GM23338 (cell line): Measurements from ENCODE around the gene CYB5D1.

ENCODE experiments used
- CREB1 ChIP-seq: fragments of 250-450 bp; sonication (Bioruptor Pico); IDR thresholded peaks from 2 replicates; pipeline ENCODE4 v1.5.0; 2020; ENCODE audit warnings: low read depth, mild to moderate bottlenecking, moderate library complexity
- CTCF ChIP-seq, 2 experiments: fragments of 200-600 bp in 1 of 2; sonication (generic) in 1 of 2; conservative IDR thresholded peaks; 2 replicates each; pipeline versions ENCODE4 v1.5.1 to v1.6.1; 2016 to 2017; ENCODE audit warnings: antibody characterized with exemption in 2 of 2, low read depth in 2 of 2, mild to moderate bottlenecking in 2 of 2, moderate library complexity in 1 of 2
- ETS1 ChIP-seq: IDR thresholded peaks from 2 replicates; pipeline ENCODE4 v1.6.1; 2016; ENCODE audit warnings: antibody characterized with exemption
- EZH2 ChIP-seq: fragments of 200-600 bp; sonication (generic); IDR thresholded peaks from one replicate; pipeline ENCODE4 v1.8.0; 2017; ENCODE audit warnings: antibody characterized with exemption, mild to moderate bottlenecking, low read depth; ENCODE audit not compliant: unreplicated experiment
- EZH2phosphoT487 ChIP-seq: fragments of 200-600 bp; sonication (generic); IDR thresholded peaks from one replicate; pipeline ENCODE4 v1.8.1; 2018; ENCODE audit warnings: antibody characterized with exemption; ENCODE audit not compliant: unreplicated experiment
- JUNB ChIP-seq: IDR thresholded peaks from one replicate; pipeline ENCODE4 v1.6.1; 2016; ENCODE audit warnings: antibody characterized with exemption; ENCODE audit not compliant: unreplicated experiment
- NANOG ChIP-seq: IDR thresholded peaks from 2 replicates; pipeline ENCODE4 v1.6.1; 2016; ENCODE audit warnings: antibody characterized with exemption, borderline replicate concordance
- POLR2AphosphoS5 ChIP-seq: IDR thresholded peaks from 2 replicates; pipeline ENCODE4 v1.6.1; 2016; ENCODE audit warnings: antibody characterized with exemption, low read depth
- REST ChIP-seq: IDR thresholded peaks from one replicate; pipeline ENCODE4 v1.6.1; 2018; ENCODE audit warnings: antibody characterized with exemption; ENCODE audit not compliant: unreplicated experiment
- ZNF114 ChIP-seq: fragments of 250-450 bp; sonication (Bioruptor Pico); IDR thresholded peaks from 2 replicates; pipeline ENCODE4 v1.5.0; 2020; ENCODE audit warnings: mild to moderate bottlenecking, moderate library complexity
- ZNF331 ChIP-seq: fragments of 250-450 bp; sonication (Bioruptor Pico); IDR thresholded peaks from 2 replicates; pipeline ENCODE4 v1.5.0; 2020; ENCODE audit warnings: low read depth, mild to moderate bottlenecking, moderate library complexity

GRCh38 chr17:7818746-7819645 is 38.8 kb upstream of the CYB5D1 start:
- no peak for TF ChIP-seq CTCF (conservative IDR thresholded peaks at IDR 0.05; ENCODE audit: low read depth in 2 of 2)
- TF ChIP-seq POLR2AphosphoS5, result no peak
- no peak for TF ChIP-seq EZH2
- TF ChIP-seq JUNB, result no peak
- no peak for TF ChIP-seq ZNF331 (CRISPR knock-in tag)
- no peak for TF ChIP-seq EZH2phosphoT487
- TF ChIP-seq REST, result no peak
- TF ChIP-seq ZNF114 (CRISPR knock-in tag), result no peak
- TF ChIP-seq ETS1, result no peak
- TF ChIP-seq CREB1 (CRISPR knock-in tag), result no peak
- TF ChIP-seq NANOG, result no peak
